Spleen (tissue), 11 donors: Measurements from ENCODE around the gene SEMA3A. TPM values are rescaled to one million over a fixed set of nuclear protein-coding genes. Genes with fewer than 3 reads are reported as not detected.

Experiments used
- DNase-seq: peaks from one replicate; pipeline ENCODE4 v3.0.0-alpha.2; 2020
- H3K27ac ChIP-seq, 8 donors: fragments of 200-600 bp; sonication (generic) in 7 of 8; 1 replicate in 4 of 8; 2 replicates in 4 of 8; pipeline versions ENCODE4 v1.5.0 to v1.8.0; 2016 to 2021; ENCODE audit warnings: inconsistent platforms in 4 of 8, mild to moderate bottlenecking in 4 of 8, moderate library complexity in 1 of 8
- H3K27me3 ChIP-seq, 7 donors: fragments of 200-600 bp; sonication (generic) in 6 of 7; replicated peaks in 1 of 7; 1 replicate in 4 of 7; 2 replicates in 3 of 7; pipeline versions ENCODE4 v1.5.0 to v1.8.0; 2016 to 2021; ENCODE audit warnings: inconsistent platforms in 3 of 7, mild to moderate bottlenecking in 1 of 7
- H3K36me3 ChIP-seq, 6 donors: fragments of 200-600 bp; sonication (generic) in 5 of 6; 1 replicate in 4 of 6; 2 replicates in 2 of 6; pipeline versions ENCODE4 v1.5.0 to v1.8.0; 2016 to 2021; ENCODE audit warnings: inconsistent platforms in 2 of 6
- H3K4me1 ChIP-seq, 6 donors: fragments of 200-600 bp; sonication (generic) in 5 of 6; 1 replicate in 3 of 6; 2 replicates in 3 of 6; pipeline versions ENCODE4 v1.5.0 to v1.8.0; 2016 to 2021; ENCODE audit warnings: inconsistent platforms in 3 of 6
- H3K4me3 ChIP-seq, 8 donors: fragments of 200-600 bp; sonication (generic) in 7 of 8; 1 replicate in 4 of 8; 2 replicates in 4 of 8; pipeline versions ENCODE4 v1.5.0 to v1.8.0; 2016 to 2021; ENCODE audit warnings: inconsistent platforms in 4 of 8, mild to moderate bottlenecking in 4 of 8, moderate library complexity in 2 of 8
- H3K9me3 ChIP-seq, 8 donors: fragments of 200-600 bp; sonication (generic) in 7 of 8; 1 replicate in 4 of 8; 2 replicates in 4 of 8; pipeline versions ENCODE4 v1.5.0 to v1.8.0; 2016 to 2021; ENCODE audit warnings: inconsistent platforms in 4 of 8
- POLR2A ChIP-seq, 3 donors: fragments of 450-650 bp; IDR thresholded peaks; one replicate each; pipeline ENCODE4 v1.5.1; 2017; ENCODE audit warnings: antibody characterized with exemption in 3 of 3, mild to moderate bottlenecking in 1 of 3
- POLR2AphosphoS5 ChIP-seq, 3 donors: sonication (generic); formaldehyde crosslinking; IDR thresholded peaks; one replicate each; pipeline ENCODE4 v1.5.1; 2017; ENCODE audit warnings: antibody characterized with exemption in 3 of 3
- WGBS, 5 donors: extraction: QIAGEN DNeasy Blood & Tissue Kit in 3 of 5; methylation state at CpG; one replicate each; pipeline versions ENCODE4 v1.1.5 to v1.1.7; 2013 to 2018; 5-methylcytosine and 5-hydroxymethylcytosine counted together
- intact Hi-C: fragments of 100-400 bp; cut with DNase I; formaldehyde crosslinking; loops from one replicate; pipeline ENCODE4 v1.15.0; 2023; ENCODE audit warnings: low total_unique reads
- polyA plus RNA-seq, 3 donors: library from polyadenylated mRNA; stranded (reverse); fragments of 200-250 nt; gene quantifications; one replicate each; pipeline ENCODE4 v1.2.1, GENCODE V29; 2013
- total RNA-seq, 7 donors: library from RNA; depleted of rRNA in 3 of 7; stranded (reverse); fragments of >200 nt in 3 of 7; fragmentation: NEBNext Ultra II Directional in 4 of 7; extraction: Animal tissue kit (Norgen Biotek cat#: 25700) in 4 of 7; gene quantifications; one replicate each; pipeline versions ENCODE4 v1.1.0 to v1.2.1, GENCODE V29; 2016 to 2021
- TF ChIP-seq, protein P1 (sequence below), 11 experiments: fragments of 200-600 bp in 7 of 11; fragments of 450-650 bp in 4 of 11; sonication (generic) in 4 of 11; IDR thresholded peaks in 8 of 11; conservative IDR thresholded peaks in 3 of 11; 1 replicate in 7 of 11; 2 replicates in 4 of 11; pipeline versions ENCODE4 v1.4.0 to v1.8.0; 2016 to 2021; ENCODE audit warnings: antibody characterized with exemption in 11 of 11, inconsistent platforms in 4 of 11, mild to moderate bottlenecking in 1 of 11
- donor health status: healthy with polysubstance abuse.
- donor health status: DM: no; HTN: no; CAD: no; lungs with moderate emphysema.
- donor health status: DM: no; HTN: no; CAD: no.
- donor health status: Bipolar disorder and iron deficiency.
- donor health status: healthy.
- donor health status: DM: no; HTN: no; CAD: no.
- donor health status: DM: yes; HTN: yes; CAD: no.

The SEMA3A gene
- total and polyA plus RNA-seq, 10 donors = 1.1 to 48.5 (median 15.3) TPM

DNA sequence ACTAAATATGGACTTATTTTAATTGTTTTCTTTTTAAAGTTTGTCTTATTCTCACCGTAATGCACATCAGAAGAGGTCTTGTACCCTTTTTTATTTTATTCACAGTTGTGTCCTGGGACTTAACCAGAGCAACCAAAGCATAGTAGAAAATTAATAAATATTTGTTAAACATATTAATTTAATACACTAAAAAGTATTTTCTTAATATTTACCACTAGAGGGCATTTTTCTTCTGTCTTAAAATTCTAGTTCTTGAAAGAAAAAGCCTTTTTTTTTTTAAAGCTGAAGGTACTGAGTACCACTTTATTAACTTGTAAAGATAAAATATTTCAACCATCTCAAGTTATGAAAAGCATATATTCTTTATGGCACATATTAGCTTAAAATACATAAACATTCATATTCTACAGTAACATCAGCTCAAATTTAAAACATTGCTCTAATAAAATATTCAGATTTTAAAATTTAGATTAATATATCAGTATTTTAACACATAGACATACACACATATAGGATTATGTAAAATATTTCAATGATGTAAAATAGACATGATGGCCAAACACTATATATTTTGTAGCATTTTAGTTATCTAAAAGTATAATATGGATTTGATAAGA is 260.4 kb downstream of the SEMA3A start:
- Histone ChIP-seq H3K27ac (no peak overlapping the region), H3K4me3 (no peak overlapping the region), H3K36me3 (no peaks in the 10 kb centered on the region), H3K9me3 (no peaks in the 10 kb centered on the region), H3K27me3 (no peaks in the 10 kb centered on the region), H3K4me1 (peaks cover 0 to 13% (median 2%) of the 10 kb centered on the region in 6 donors)
- DNase-seq = no peak
- intact Hi-C loops = loop anchor here (10.0 kb wide), 1 partner anchor 1621 kb away; no protein-coding TSS in a partner anchor
- WGBS, 5 donors = 75 to 84% (median 82%) methylated on average over 1 of the region's 1 CpG
- TF ChIP-seq POLR2AphosphoS5 (IDR thresholded peaks at IDR 0.05) = no peak
- no peak for TF ChIP-seq POLR2A (IDR thresholded peaks at IDR 0.05)
- TF ChIP-seq, protein P1, sequence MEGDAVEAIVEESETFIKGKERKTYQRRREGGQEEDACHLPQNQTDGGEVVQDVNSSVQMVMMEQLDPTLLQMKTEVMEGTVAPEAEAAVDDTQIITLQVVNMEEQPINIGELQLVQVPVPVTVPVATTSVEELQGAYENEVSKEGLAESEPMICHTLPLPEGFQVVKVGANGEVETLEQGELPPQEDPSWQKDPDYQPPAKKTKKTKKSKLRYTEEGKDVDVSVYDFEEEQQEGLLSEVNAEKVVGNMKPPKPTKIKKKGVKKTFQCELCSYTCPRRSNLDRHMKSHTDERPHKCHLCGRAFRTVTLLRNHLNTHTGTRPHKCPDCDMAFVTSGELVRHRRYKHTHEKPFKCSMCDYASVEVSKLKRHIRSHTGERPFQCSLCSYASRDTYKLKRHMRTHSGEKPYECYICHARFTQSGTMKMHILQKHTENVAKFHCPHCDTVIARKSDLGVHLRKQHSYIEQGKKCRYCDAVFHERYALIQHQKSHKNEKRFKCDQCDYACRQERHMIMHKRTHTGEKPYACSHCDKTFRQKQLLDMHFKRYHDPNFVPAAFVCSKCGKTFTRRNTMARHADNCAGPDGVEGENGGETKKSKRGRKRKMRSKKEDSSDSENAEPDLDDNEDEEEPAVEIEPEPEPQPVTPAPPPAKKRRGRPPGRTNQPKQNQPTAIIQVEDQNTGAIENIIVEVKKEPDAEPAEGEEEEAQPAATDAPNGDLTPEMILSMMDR (IDR thresholded peaks at IDR 0.05 in 8 of 11, conservative IDR thresholded peaks at IDR 0.05 in 3 of 11) = no peak

DNA sequence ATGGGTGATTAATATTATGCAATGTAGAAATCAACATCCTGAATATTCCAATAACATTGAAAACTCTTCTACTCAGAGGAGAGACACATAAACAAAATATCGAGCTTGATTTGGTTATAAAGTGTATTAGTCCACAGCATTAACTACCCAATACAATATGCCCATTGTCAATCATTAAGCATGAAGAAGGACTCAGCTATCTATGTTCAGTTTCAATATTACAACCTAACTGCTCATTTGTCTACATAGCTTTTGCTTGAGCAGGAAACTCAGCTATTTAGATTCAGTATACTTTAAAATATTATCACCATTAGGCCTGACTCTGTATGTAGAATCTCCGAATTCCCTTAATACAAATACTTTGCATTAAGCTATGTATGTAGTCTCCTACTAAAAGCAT is 262.6 kb downstream of the SEMA3A start:
- H3K36me3 ChIP-seq = no peaks in the 10 kb centered on the region
- intact Hi-C loops = loop anchor here (10.0 kb wide), 1 partner anchor 1623 kb away; no protein-coding TSS in a partner anchor
- DNase-seq = no peak
- no peak overlapping the region for H3K27ac ChIP-seq
- TF ChIP-seq POLR2A (IDR thresholded peaks at IDR 0.05) (no peak), POLR2AphosphoS5 (IDR thresholded peaks at IDR 0.05) (no peak)
- H3K4me1 ChIP-seq = peaks cover 0 to 13% (median 2%) of the 10 kb centered on the region in 6 donors
- WGBS, 5 donors = 86 to 94% (median 89%) methylated on average over 2 of the region's 2 CpGs
- no peaks in the 10 kb centered on the region for H3K9me3 ChIP-seq
- H3K4me3 ChIP-seq = no peak overlapping the region
- H3K27me3 ChIP-seq = no peaks in the 10 kb centered on the region

- H3K27ac ChIP-seq = no peak overlapping the region
- no peaks in the 10 kb centered on the region for H3K36me3 ChIP-seq
- no peaks in the 10 kb centered on the region for H3K4me1 ChIP-seq
- WGBS, 5 donors = 80 to 93% (median 85%) methylated on average over 2 of the region's 2 CpGs
- no peak for DNase-seq
- H3K9me3 ChIP-seq = no peaks in the 10 kb centered on the region
- intact Hi-C loops = loop anchor here (10.0 kb wide), 1 partner anchor 1625 kb away; no protein-coding TSS in a partner anchor
- no peak overlapping the region for H3K4me3 ChIP-seq
- no peak for TF ChIP-seq POLR2AphosphoS5 (IDR thresholded peaks at IDR 0.05)
- TF ChIP-seq, protein P1 (IDR thresholded peaks at IDR 0.05 in 8 of 11, conservative IDR thresholded peaks at IDR 0.05 in 3 of 11) = no peak
- no peak for TF ChIP-seq POLR2A (IDR thresholded peaks at IDR 0.05)
- no peaks in the 10 kb centered on the region for H3K27me3 ChIP-seq
Observed at GRCh38 chr7:83930262-83930661, 264.3 kb downstream of the SEMA3A start.

DNA sequence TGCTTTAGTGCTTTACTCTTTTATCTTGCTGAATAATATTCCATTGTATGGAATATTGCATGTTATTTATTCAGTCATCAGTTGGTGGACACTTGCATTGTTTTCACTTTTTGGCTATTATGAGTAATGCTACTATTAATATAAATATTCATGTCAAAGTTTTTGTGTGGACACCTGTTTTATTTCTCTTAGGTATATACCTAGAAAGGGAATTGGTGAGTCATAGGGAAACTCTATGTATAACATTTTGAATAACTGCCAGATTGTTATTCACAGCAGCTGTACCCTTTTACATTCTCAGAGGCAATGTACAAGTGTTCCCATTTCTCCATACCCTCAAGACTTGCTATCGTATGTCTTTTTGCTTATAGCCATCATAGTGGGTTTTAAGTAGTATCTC is 268.7 kb downstream of the SEMA3A start:
- WGBS, 5 donors = 38 to 98% (median 57%) methylated on average over 1 of the region's 1 CpG
- no peaks in the 10 kb centered on the region for H3K36me3 ChIP-seq
- DNase-seq = no peak
- H3K4me3 ChIP-seq = no peak overlapping the region
- H3K9me3 ChIP-seq = no peaks in the 10 kb centered on the region
- no peaks in the 10 kb centered on the region for H3K27me3 ChIP-seq
- H3K4me1 ChIP-seq = no peaks in the 10 kb centered on the region
- no peak overlapping the region for H3K27ac ChIP-seq
- TF ChIP-seq POLR2A (IDR thresholded peaks at IDR 0.05) (no peak), POLR2AphosphoS5 (IDR thresholded peaks at IDR 0.05) (no peak)
- TF ChIP-seq, protein P1 (IDR thresholded peaks at IDR 0.05 in 8 of 11, conservative IDR thresholded peaks at IDR 0.05 in 3 of 11) = no peak
- intact Hi-C loops = no loop called here
